Esophagus squamous epithelium (tissue), 5 donors: Measurements from ENCODE around the gene GRK1. TPM values are rescaled to one million over a fixed set of nuclear protein-coding genes. Genes with fewer than 3 reads are reported as not detected.

Experiments
- DNase-seq: peaks from one replicate; lab custom pipeline; 2025; lab: John Stamatoyannopoulos, UW
- H3K27ac ChIP-seq, 4 donors: fragments of 200-600 bp; sonication (generic); one replicate each; pipeline ENCODE4 v1.5.1; 2016 to 2019; ENCODE audit warnings: mild to moderate bottlenecking in 1 of 4
- H3K27me3 ChIP-seq, 4 donors: fragments of 200-600 bp; sonication (generic); 1 replicate in 3 of 4; 2 replicates in 1 of 4; pipeline versions ENCODE4 v1.5.1 to v1.6.0; 2017 to 2021; ENCODE audit warnings: antibody characterized with exemption in 1 of 4
- H3K36me3 ChIP-seq, 3 donors: fragments of 200-600 bp; sonication (generic); one replicate each; pipeline ENCODE4 v1.5.1; 2016 to 2019
- H3K4me1 ChIP-seq, 3 donors: fragments of 200-600 bp; sonication (generic); one replicate each; pipeline ENCODE4 v1.5.1; 2017 to 2019
- H3K4me3 ChIP-seq, 4 donors: fragments of 200-600 bp; sonication (generic); 1 replicate in 3 of 4; 2 replicates in 1 of 4; pipeline ENCODE4 v1.5.1; 2016 to 2019; ENCODE audit warnings: mild to moderate bottlenecking in 2 of 4, moderate library complexity in 1 of 4
- H3K9me3 ChIP-seq, 3 donors: fragments of 200-600 bp; sonication (generic); one replicate each; pipeline ENCODE4 v1.5.1; 2016 to 2019
- CTCF ChIP-seq, 6 experiments: fragments of 450-650 bp in 4 of 6; fragments of 200-600 bp in 2 of 6; sonication (generic) in 2 of 6; IDR thresholded peaks; one replicate each; pipeline ENCODE4 v1.5.1; 2016 to 2019; ENCODE audit warnings: antibody characterized with exemption in 6 of 6, mild to moderate bottlenecking in 4 of 6, moderate library complexity in 4 of 6
- POLR2A ChIP-seq, 4 donors: fragments of 450-650 bp; IDR thresholded peaks; one replicate each; pipeline ENCODE4 v1.6.1; 2017; ENCODE audit warnings: antibody characterized with exemption in 4 of 4, mild to moderate bottlenecking in 4 of 4, moderate library complexity in 3 of 4
- WGBS, 2 donors: methylation state at CpG; one replicate each; pipeline ENCODE4 v1.1.5; 2018; 5-methylcytosine and 5-hydroxymethylcytosine counted together
- intact Hi-C: fragments of 100-400 bp; cut with DNase I; formaldehyde crosslinking; loops from one replicate; pipeline ENCODE4 v1.15.0; 2022
- total RNA-seq, 4 donors: library from RNA; depleted of rRNA; stranded (reverse); fragments of >200 nt; gene quantifications; one replicate each; pipeline ENCODE4 v1.1.0, GENCODE V29; 2016
- donor health status: DM: yes; HTN: yes; CAD: no.

GRK1 gene
- total RNA-seq, 4 donors from 2014 or later: not detected

DNA sequence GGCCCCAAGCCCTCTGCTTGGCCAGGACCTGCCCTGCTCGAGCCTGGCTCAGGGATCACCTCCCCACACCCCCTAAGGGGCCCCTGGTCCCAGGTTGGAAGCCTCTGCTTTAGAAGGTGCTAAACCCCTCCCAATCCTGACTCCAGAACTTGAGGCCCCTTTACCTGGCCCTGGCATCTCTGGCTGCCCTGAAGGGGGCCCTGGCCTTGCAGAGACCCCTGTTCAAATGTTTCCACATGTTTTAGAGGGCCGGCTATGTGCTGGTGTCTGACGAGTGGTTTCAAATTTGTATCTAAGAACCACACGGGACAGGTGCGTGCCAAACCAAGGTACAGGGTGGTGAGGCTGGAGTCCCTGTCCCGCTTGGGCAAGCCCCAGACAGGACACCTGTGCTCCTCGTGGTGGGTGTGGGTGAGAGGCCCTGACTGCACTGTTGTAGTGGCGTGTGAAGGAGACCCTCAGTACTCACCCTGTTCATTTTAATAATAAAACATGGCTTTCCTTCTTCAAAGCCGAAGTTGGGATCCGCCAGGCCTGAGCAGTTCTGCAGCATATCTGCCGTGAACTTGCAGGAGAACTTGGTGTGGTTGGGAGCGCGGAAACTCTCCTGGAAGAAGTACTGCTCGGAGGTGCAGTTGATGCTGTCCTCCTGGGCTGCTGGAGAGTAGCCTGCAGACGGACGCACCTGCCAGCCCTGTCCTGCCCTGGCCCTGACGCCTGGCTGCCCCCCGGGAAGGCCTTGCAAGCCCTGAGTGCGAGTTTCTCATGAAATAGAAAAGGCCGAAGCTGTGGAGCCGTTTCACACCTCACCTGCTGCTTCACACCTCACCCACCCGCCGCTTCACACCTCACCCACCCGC, 14.4 kb upstream of the GRK1 start:
- H3K9me3 ChIP-seq: no peaks in the 10 kb centered on the region
- no peak overlapping the region for H3K27ac ChIP-seq
- peaks cover 0 to under 1% (median 0%) of the 10 kb centered on the region in 4 donors for H3K27me3 ChIP-seq
- peaks cover 0 to 22% (median 3%) of the 10 kb centered on the region in 3 donors for H3K4me1 ChIP-seq
- TF ChIP-seq POLR2A (IDR thresholded peaks at IDR 0.05): no peak
- no peak for TF ChIP-seq CTCF (IDR thresholded peaks at IDR 0.05)
- WGBS, 2 donors: 83 to 85% methylated on average over 9 to 21 of the region's 24 CpGs
- DNase-seq: no peak
- H3K4me3 ChIP-seq: no peak overlapping the region
- no peaks in the 10 kb centered on the region for H3K36me3 ChIP-seq
- intact Hi-C loops: no loop called here

GRCh38 chr13:113653264-113654174, 13.5 kb upstream of the GRK1 start:
- peaks cover 0 to 9% (median 0%) of the 10 kb centered on the region in 4 donors for H3K27me3 ChIP-seq
- H3K36me3 ChIP-seq: no peaks in the 10 kb centered on the region
- DNase-seq: no peak
- H3K27ac ChIP-seq: no peak overlapping the region
- H3K9me3 ChIP-seq: no peaks in the 10 kb centered on the region
- WGBS, 2 donors: 61% methylated on average over 13 to 20 of the region's 24 CpGs
- intact Hi-C loops: no loop called here
- H3K4me3 ChIP-seq: no peak overlapping the region
- peaks cover 0 to 14% (median 0%) of the 10 kb centered on the region in 3 donors for H3K4me1 ChIP-seq
- TF ChIP-seq POLR2A (IDR thresholded peaks at IDR 0.05) (no peak), CTCF (IDR thresholded peaks at IDR 0.05) (no peak)

GRCh38 chr13:113654175-113654560, 12.9 kb upstream of the GRK1 start:
- no peak for DNase-seq
- H3K27ac ChIP-seq: no peak overlapping the region

GRCh38 chr13:113654591-113655345, 12.3 kb upstream of the GRK1 start:
- TF ChIP-seq POLR2A (IDR thresholded peaks at IDR 0.05): no peak
- TF ChIP-seq CTCF (IDR thresholded peaks at IDR 0.05): no peak
- H3K9me3 ChIP-seq: no peaks in the 10 kb centered on the region
- H3K4me1 ChIP-seq: peaks cover 0 to 14% (median 0%) of the 10 kb centered on the region in 3 donors
- WGBS, 2 donors: 81 to 85% methylated on average over 14 to 20 of the region's 39 CpGs
- no peak overlapping the region for H3K4me3 ChIP-seq
- peaks cover 0 to 10% (median 0%) of the 10 kb centered on the region in 4 donors for H3K27me3 ChIP-seq
- H3K36me3 ChIP-seq: no peaks in the 10 kb centered on the region
- intact Hi-C loops: no loop called here
- no peak for DNase-seq
- no peak overlapping the region for H3K27ac ChIP-seq

More at GRCh38 chr13:113654175-113654560, 12.9 kb upstream of the GRK1 start:
- Histone ChIP-seq H3K4me3 (no peak overlapping the region), H3K27me3 (peaks cover 0 to 10% (median 0%) of the 10 kb centered on the region in 4 donors), H3K9me3 (no peaks in the 10 kb centered on the region), H3K36me3 (no peaks in the 10 kb centered on the region), H3K4me1 (peaks cover 0 to 14% (median 0%) of the 10 kb centered on the region in 3 donors)
- no peak for TF ChIP-seq POLR2A (IDR thresholded peaks at IDR 0.05)
- TF ChIP-seq CTCF (IDR thresholded peaks at IDR 0.05): no peak
- WGBS, 2 donors: 69 to 91% methylated on average over 6 to 9 of the region's 9 CpGs
- intact Hi-C loops: no loop called here
